ENCODE results near the gene LIN9.

LIN9 gene

DNA sequence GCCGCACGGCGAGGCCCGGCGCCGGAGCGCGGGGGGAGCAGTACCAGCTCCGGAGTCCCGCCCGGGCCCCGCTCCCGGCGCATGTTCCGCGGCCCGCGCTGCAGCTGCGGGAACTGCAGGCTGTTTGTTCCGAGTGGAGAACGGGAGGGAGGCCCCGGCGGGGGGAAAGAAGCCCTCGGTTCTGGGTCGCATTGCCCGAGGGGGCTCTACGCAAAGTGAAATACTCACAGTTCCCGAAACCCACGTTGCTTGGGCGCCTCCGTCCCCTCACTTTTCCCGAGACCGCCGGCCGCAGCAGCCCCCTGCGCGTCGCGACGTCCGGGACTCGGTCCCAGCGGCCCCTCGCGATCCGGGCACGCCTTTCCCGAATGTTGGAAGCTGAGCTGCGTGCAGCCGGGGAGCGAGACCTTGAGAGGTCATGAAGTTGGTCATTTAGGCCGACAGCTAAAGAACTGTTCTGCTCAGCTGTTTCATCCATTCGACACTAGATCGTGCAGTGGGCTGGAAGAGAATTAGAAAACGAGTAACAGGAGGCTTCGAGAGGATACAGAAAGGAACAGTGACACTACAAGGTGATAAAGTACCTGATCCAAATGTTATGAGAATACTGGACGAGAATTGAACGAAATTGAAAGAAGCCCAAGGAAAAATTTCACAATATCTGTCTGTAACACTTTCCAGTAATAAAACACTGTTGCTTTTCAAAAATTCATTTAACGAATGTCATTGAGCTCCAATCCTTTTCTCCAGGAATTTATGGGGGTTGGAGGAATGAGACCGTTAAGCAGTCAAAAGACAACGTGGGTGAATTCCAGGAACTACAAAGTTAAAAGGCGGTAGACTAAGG, 657 bp upstream of the LIN9 start:
- Mint-ChIP-seq H3K4me1 (ENCODE audit: low read depth) (peaks cover 29% of the 10 kb centered on the region), H3K9me3 (no peaks in the 10 kb centered on the region), H3K27ac (peak overlapping the region; percentile 73), H3K4me3 (peak overlapping the region; percentile 74), H3K27me3 (peaks cover 34% of the 10 kb centered on the region), H3K36me3 (ENCODE audit: low read depth) (peaks cover 6% of the 10 kb centered on the region)
- DNase-seq = no peak

DNA sequence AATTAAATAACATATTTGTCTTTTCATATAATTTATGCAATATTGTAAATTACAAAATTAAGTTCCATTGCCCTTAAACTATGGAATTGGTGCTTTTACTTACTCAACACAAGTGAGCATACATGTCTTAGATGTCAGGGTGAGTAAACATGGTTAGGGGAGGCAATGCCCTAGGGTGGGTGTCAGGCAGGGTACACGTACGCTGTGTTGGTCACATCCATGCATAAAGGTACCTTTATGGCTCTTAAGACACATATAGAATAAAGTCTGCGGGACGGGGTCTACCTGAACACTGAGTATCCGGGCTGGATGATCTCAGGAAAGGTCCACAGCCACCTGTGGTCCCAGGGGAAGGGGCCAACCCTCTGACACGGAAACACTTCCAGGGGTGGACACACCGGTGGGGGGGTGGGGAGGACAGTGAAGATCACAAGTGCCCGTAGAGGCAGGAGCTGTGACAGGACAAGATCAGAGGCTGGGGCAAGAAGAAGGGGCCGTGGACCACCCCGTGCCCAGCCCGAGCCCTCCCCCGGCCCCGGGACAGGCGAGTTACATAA, 720 bp downstream of the LIN9 start:
- H3K27ac Mint-ChIP-seq = peak overlapping the region; percentile 86
- H3K27me3 Mint-ChIP-seq = peaks cover 30% of the 10 kb centered on the region
- H3K9me3 Mint-ChIP-seq = no peaks in the 10 kb centered on the region
- H3K4me3 Mint-ChIP-seq = peak overlapping the region; percentile 93
- H3K36me3 Mint-ChIP-seq (ENCODE audit: low read depth) = peaks cover 7% of the 10 kb centered on the region
- H3K4me1 Mint-ChIP-seq (ENCODE audit: low read depth) = peaks cover 32% of the 10 kb centered on the region
- DNase-seq = no peak

DNA sequence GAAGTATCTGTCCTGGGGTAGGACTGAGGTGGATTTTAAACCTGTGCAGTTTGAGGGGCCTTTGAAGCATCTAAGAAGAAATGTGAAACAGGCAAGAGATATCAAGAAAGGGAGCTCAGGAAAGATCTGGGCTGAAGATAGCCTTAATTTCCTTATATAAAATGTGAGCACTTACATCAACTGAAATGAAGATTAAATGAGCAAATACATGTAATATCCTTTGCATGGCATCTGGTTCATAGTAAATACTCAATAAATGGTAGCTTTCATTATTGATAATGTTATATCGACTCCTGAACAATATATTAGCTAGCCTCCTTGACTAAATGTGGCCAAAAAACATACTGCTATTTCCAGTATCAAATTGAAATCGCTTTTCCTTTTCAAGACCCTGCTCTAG, 2.5 kb downstream of the LIN9 start:
- peaks cover 37% of the 10 kb centered on the region for H3K4me1 Mint-ChIP-seq (ENCODE audit: low read depth)
- peaks cover 10% of the 10 kb centered on the region for H3K36me3 Mint-ChIP-seq (ENCODE audit: low read depth)
- DNase-seq = no peak
- H3K27ac Mint-ChIP-seq = no peak overlapping the region
- H3K9me3 Mint-ChIP-seq = no peaks in the 10 kb centered on the region
- no peak overlapping the region for H3K4me3 Mint-ChIP-seq
- peaks cover 19% of the 10 kb centered on the region for H3K27me3 Mint-ChIP-seq

DNA sequence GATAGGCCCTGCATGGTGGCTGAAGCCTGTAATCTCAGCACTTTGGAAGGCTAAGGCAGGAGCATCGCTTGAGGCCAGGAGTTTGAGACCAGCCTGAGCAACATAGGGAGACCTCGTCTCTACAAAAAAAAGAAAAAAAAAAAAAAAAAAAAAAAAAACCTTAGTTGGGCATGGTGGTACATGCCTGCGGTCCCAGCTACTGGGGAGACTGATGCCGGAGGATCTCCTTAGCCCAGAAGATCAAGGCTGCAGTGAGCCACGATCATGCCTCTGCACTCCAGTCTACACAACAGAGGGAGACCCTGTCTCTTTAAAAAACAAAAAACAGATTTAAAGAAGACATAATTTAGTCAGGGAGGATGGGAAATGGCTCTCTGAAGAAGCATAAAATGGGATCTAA, 3.8 kb downstream of the LIN9 start:
- Mint-ChIP-seq H3K9me3 (no peaks in the 10 kb centered on the region), H3K4me1 (ENCODE audit: low read depth) (peaks cover 35% of the 10 kb centered on the region), H3K27me3 (peaks cover 6% of the 10 kb centered on the region), H3K36me3 (ENCODE audit: low read depth) (peaks cover 10% of the 10 kb centered on the region), H3K27ac (no peak overlapping the region), H3K4me3 (no peak overlapping the region)
- no peak for DNase-seq

DNA sequence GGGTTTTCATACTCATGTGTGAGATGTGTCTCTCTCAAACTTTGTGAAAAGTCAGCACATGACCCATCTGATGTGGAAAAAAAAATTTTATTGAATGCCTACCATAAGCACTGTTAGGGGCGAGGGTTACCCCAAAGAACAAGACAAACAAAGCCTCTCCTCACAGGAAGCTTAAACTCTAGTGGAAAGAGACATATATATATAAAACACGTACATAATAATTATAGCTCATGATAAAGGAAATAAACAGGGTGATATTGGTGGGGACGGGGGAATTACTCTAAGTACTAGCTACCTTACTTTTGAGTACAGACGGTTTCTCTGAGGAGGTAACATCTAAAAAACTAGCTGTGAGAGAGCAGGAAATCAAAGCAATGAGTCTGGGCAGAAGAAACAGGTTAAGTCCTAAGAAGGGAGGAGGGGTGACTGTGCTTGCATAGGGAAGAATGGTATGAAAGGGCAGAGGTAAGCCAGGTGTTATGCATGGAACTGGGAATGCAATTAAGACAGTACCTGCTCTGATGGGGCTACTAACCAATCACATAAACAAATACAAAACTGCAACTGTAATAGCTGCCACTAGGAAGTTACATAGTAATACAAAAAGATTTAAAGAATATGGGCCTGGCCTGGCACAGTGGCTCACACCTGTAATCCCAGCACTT, 4.5 kb downstream of the LIN9 start:
- Mint-ChIP-seq H3K4me1 (ENCODE audit: low read depth) (peaks cover 27% of the 10 kb centered on the region), H3K9me3 (no peaks in the 10 kb centered on the region), H3K36me3 (ENCODE audit: low read depth) (peaks cover 13% of the 10 kb centered on the region), H3K27me3 (no peaks in the 10 kb centered on the region), H3K27ac (no peak overlapping the region), H3K4me3 (no peak overlapping the region)
- DNase-seq = no peak

DNA sequence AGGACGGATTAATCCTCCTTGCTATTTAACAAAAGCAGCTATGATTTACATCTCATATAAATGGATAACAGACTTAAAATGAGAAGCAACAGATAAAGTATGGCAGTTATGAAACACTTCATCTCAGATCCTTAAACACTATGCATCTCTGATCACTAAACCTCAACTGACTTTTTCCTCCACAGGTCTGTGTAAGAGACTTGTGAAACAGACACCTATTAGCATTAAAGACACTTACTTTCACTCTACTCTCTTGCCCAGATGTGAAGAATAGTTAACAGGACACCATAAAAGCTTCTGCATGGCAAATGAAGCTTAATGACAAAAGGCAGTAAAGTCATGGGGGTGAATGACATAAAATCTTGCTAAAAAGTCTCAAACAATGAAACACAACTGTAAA, 6.2 kb downstream of the LIN9 start:
- peaks cover 23% of the 10 kb centered on the region for H3K4me1 Mint-ChIP-seq (ENCODE audit: low read depth)
- H3K27me3 Mint-ChIP-seq = no peaks in the 10 kb centered on the region
- H3K9me3 Mint-ChIP-seq = no peaks in the 10 kb centered on the region
- H3K4me3 Mint-ChIP-seq = no peak overlapping the region
- peaks cover 22% of the 10 kb centered on the region for H3K36me3 Mint-ChIP-seq (ENCODE audit: low read depth)
- H3K27ac Mint-ChIP-seq = no peak overlapping the region
- no peak for DNase-seq

DNA sequence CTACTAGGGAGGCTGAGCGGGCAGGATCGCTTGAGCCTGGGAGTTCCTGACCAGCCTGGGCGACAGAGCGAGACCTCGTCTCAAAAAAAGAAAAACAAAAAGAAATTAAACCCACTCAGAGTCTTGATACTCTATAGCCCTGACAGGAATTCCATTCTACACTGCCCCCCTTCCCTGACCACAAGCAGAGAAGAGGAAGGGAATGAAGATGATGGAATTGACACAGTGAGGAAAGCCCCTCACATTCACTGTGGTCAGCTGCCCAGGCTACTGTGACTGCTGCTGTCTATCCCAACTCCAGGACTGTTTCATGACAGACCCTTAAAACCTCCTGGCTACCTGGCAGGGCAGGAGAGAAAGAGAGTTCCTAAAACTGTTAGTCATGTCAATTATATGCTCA, 12.1 kb downstream of the LIN9 start:
- H3K27ac Mint-ChIP-seq = no peak overlapping the region
- peaks cover 56% of the 10 kb centered on the region for H3K36me3 Mint-ChIP-seq (ENCODE audit: low read depth)
- H3K27me3 Mint-ChIP-seq = no peaks in the 10 kb centered on the region
- H3K4me3 Mint-ChIP-seq = no peak overlapping the region
- DNase-seq = no peak
- H3K9me3 Mint-ChIP-seq = no peaks in the 10 kb centered on the region
- no peaks in the 10 kb centered on the region for H3K4me1 Mint-ChIP-seq (ENCODE audit: low read depth)

DNA sequence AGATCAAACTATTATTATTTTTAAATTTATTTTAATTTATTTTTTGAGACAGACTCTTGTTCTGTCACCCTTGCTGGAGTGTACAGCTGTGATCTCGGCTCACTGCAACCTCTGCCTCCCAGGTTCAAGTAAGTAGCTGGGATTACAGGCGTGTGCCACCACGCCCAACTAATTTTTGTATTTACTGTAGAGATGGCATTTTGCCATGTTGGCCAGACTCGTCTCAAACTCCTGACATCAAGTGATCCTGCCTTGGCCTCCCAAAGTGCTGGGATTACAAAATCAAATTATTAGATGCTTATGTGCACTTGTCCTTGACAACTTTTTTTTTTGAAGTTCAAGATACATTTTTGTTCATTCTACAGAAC, 15.4 kb downstream of the LIN9 start:
- DNase-seq = no peak
- Mint-ChIP-seq H3K4me1 (ENCODE audit: low read depth) (no peaks in the 10 kb centered on the region), H3K27ac (no peak overlapping the region), H3K9me3 (no peaks in the 10 kb centered on the region), H3K27me3 (no peaks in the 10 kb centered on the region), H3K4me3 (no peak overlapping the region), H3K36me3 (ENCODE audit: low read depth) (peaks cover 54% of the 10 kb centered on the region)

DNA sequence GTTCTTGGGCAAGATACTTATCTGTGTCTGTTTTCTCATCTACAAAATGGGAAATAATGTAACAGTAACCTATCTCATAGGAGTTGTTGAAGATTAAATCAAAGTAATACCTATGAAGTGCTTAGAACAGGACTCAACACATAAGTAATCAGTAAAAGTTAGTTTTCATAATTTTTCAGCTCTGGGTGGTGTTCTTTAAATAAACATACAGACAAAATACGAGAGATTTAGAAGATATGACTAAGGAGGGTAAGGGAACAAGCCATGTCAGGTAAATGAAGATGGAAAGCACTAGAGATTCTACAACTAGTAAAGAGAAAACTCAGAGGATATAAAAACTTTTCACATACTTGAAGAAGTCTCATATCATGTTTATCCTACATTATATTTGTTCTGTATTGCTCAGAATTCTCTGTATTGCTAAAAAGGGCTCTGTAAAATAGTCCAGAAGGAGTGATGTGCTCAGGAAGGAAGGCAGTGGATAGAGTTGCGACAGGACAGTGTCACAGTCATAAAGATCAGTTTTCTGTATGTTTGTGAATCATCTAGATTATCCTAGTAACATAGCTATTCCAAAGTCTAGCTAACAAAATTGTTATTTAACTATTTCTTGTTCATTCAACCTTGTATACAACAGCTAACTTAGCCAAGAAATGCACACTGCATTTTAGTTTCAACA, 16.0 kb downstream of the LIN9 start:
- H3K9me3 Mint-ChIP-seq = no peaks in the 10 kb centered on the region
- no peaks in the 10 kb centered on the region for H3K27me3 Mint-ChIP-seq
- H3K4me1 Mint-ChIP-seq (ENCODE audit: low read depth) = no peaks in the 10 kb centered on the region
- no peak for DNase-seq
- H3K36me3 Mint-ChIP-seq (ENCODE audit: low read depth) = peaks cover 53% of the 10 kb centered on the region
- H3K4me3 Mint-ChIP-seq = no peak overlapping the region
- no peak overlapping the region for H3K27ac Mint-ChIP-seq

DNA sequence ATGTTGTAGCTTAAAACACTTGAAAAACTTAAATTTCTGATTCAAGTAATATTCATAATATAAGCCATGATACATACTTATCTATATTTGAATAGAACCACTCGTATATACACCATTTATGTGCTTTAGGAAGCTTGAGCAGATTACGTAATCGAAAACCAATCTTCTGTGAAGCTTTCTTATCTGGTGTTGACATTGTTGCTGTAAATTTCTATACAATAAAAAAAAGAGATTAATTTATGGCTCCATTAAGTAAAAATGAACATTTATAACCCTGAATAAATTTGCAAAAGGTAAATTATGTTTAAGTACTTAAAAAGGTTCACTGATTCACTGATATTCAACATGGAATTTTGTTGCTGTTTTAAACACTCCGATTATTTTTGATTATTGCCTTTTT, 21.4 kb downstream of the LIN9 start:
- no peak overlapping the region for H3K4me3 Mint-ChIP-seq
- no peaks in the 10 kb centered on the region for H3K9me3 Mint-ChIP-seq
- peaks cover 49% of the 10 kb centered on the region for H3K36me3 Mint-ChIP-seq (ENCODE audit: low read depth)
- H3K27me3 Mint-ChIP-seq = no peaks in the 10 kb centered on the region
- H3K27ac Mint-ChIP-seq = no peak overlapping the region
- no peak for DNase-seq
- no peaks in the 10 kb centered on the region for H3K4me1 Mint-ChIP-seq (ENCODE audit: low read depth)

DNA sequence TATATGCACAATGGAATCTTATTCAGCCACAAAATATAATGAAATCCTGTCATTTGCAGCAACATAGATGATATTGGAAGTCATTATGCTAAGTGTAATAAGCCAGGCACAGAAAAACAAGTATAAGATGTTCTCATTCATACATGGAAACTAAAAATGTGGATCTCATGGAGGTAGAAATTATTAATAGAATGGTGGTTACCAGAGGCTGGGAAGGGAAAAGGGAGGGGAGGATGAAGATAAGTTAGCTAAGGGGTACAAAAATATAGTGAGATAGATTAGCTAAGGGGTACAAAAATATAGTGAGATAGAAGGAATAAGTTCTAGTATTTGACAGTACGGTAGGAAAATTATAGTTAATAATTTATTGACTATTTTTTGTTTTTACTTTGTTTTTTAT, 27.9 kb downstream of the LIN9 start:
- H3K9me3 Mint-ChIP-seq = no peaks in the 10 kb centered on the region
- no peak overlapping the region for H3K27ac Mint-ChIP-seq
- H3K27me3 Mint-ChIP-seq = no peaks in the 10 kb centered on the region
- H3K4me1 Mint-ChIP-seq (ENCODE audit: low read depth) = no peaks in the 10 kb centered on the region
- no peak overlapping the region for H3K4me3 Mint-ChIP-seq
- DNase-seq = no peak
- peaks cover 52% of the 10 kb centered on the region for H3K36me3 Mint-ChIP-seq (ENCODE audit: low read depth)

DNA sequence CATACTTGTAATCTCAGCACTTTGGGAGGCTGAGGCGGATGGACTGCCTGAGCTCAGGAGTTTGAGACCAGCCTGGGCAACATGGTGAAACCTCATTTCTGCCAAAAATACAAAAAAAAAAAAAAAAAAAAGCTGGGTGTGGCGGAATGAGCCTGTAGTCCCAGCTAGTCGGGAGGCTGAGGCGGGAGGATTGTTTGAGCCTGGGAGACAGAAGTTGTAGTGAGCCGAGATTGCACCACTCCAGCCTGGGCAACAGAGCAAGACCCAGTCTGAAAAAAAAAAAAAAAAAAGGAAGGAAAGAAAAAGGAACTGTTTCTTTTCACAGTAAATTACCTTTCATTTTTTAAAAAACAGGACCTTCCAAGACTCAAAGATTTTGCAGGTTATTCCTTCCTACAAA, 29.5 kb downstream of the LIN9 start:
- H3K4me1 Mint-ChIP-seq (ENCODE audit: low read depth) = no peaks in the 10 kb centered on the region
- no peak overlapping the region for H3K27ac Mint-ChIP-seq
- H3K9me3 Mint-ChIP-seq = no peaks in the 10 kb centered on the region
- H3K36me3 Mint-ChIP-seq (ENCODE audit: low read depth) = peaks cover 52% of the 10 kb centered on the region
- no peak for DNase-seq
- H3K4me3 Mint-ChIP-seq = no peak overlapping the region
- H3K27me3 Mint-ChIP-seq = no peaks in the 10 kb centered on the region

DNA sequence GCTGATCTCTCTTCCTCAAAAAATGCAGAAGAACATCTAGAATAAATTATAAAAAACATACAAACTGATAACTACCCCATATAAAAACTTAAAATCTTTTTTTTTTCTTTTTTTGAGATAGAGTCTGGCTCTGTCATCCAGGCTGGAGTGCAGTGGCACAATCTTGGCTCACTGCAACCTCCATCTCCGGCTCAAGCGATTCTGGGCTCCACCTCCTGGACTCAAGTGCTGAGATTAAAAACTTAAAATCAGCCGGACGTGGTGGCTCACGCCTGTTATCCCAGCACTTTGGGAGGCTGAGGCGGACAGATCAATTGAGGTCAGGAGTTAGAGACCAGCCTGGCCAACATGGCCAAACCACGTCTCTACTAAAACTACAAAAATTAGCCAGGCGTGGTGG, 31.1 kb downstream of the LIN9 start:
- no peak for DNase-seq
- H3K4me1 Mint-ChIP-seq (ENCODE audit: low read depth) = no peaks in the 10 kb centered on the region
- no peak overlapping the region for H3K27ac Mint-ChIP-seq
- H3K36me3 Mint-ChIP-seq (ENCODE audit: low read depth) = peaks cover 55% of the 10 kb centered on the region
- H3K4me3 Mint-ChIP-seq = no peak overlapping the region
- H3K9me3 Mint-ChIP-seq = no peaks in the 10 kb centered on the region
- no peaks in the 10 kb centered on the region for H3K27me3 Mint-ChIP-seq

DNA sequence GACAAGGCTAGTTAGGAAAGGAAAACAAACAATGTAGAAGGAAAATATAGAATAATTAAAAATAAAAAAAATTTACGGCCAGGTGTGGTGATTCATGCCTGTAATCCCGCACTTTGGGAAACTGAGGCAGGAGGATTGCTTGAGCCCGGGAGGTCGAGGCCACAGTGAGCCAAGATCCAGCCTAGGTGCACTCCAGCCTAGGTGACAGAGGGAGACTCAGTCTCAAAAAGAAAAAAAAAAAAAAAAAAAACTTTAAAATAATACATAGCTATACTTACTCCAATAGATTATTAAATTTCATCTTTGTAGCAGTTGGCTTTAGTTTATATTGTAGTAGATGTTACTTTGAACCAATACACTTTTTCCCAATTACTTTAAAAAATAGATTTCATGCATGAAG, 32.0 kb downstream of the LIN9 start:
- no peaks in the 10 kb centered on the region for H3K4me1 Mint-ChIP-seq (ENCODE audit: low read depth)
- no peak overlapping the region for H3K4me3 Mint-ChIP-seq
- no peaks in the 10 kb centered on the region for H3K9me3 Mint-ChIP-seq
- H3K27ac Mint-ChIP-seq = no peak overlapping the region
- DNase-seq = no peak
- H3K27me3 Mint-ChIP-seq = no peaks in the 10 kb centered on the region
- peaks cover 51% of the 10 kb centered on the region for H3K36me3 Mint-ChIP-seq (ENCODE audit: low read depth)
